Measurements from ENCODE around the gene COBL.

DNA sequence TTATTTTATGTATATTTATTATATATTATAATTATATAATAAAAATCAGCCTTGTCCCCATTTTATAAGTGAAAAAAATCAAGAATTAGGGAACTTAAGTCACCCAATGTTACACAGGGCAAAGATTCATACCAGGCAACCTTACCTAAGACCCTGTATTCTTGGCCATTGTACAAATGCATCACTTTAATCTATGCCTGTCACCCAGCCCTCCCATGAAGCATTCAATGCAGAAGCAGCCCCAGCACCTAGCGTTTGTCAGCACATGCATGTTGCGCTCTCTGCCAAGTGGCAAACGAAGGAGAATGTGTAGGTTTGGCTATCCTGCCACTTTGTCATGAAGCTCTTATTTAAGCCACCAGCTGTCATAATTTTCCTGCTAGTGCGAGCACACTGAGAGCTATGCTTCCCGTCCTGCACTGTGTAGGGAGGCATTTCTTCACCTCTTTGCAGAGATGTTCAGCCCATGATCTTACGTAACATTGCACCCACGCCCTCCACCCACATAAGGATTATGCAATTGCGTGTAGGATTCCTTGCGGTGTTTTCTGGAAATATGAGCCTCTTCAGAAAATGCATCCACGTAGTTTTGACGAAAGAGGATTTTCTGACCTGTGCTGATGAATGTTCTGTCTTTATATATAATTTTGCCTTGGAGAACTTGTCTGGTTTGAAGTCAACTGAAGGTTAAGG is 7.7 kb upstream of the COBL start:
- peak; percentile 61 for TF ChIP-seq CEBPB (IDR thresholded peaks at IDR 0.05; ENCODE audit: low read depth, low read length)
- no peak for TF ChIP-seq CHD1 (IDR thresholded peaks at IDR 0.05; ENCODE audit: low read depth, low read length)
- TF ChIP-seq POLR2A (IDR thresholded peaks at IDR 0.05; ENCODE audit: low read depth, low read length), result no peak
- no peak for TF ChIP-seq CTCF (conservative IDR thresholded peaks at IDR 0.05; ENCODE audit: low read depth, low read length)
- TF ChIP-seq RCOR1 (IDR thresholded peaks at IDR 0.05; ENCODE audit: insufficient replicate concordance, low read length), result no peak
- TF ChIP-seq BHLHE40 (IDR thresholded peaks at IDR 0.05; ENCODE audit: low read depth, low read length), result no peak
- TF ChIP-seq, protein P1, sequence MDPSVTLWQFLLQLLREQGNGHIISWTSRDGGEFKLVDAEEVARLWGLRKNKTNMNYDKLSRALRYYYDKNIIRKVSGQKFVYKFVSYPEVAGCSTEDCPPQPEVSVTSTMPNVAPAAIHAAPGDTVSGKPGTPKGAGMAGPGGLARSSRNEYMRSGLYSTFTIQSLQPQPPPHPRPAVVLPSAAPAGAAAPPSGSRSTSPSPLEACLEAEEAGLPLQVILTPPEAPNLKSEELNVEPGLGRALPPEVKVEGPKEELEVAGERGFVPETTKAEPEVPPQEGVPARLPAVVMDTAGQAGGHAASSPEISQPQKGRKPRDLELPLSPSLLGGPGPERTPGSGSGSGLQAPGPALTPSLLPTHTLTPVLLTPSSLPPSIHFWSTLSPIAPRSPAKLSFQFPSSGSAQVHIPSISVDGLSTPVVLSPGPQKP (IDR thresholded peaks at IDR 0.05; ENCODE audit: borderline replicate concordance, low read depth, low read length), result no peak

All from IMR-90 (cell line).